ENCODE results near the gene CNGA1. TPM values are rescaled to one million over a fixed set of nuclear protein-coding genes. Genes with fewer than 3 reads are reported as not detected.

CNGA1 gene
- total and polyA plus RNA-seq, 4 donors, result 3.9 to 41.3 (median 17.1) TPM

- no peaks in the 10 kb centered on the region for H3K36me3 ChIP-seq (ENCODE audit: control insufficient read depth in 4 of 4, insufficient read depth in 3 of 4, low read depth in 1 of 4, low read length in 3 of 4)
- H3K4me3 ChIP-seq (ENCODE audit: low read depth in 1 of 3, low read length in 3 of 3), result no peak overlapping the region
- DNase-seq (ENCODE audit: low spot score), result no peak
- no peak overlapping the region for H3K9ac ChIP-seq (ENCODE audit: low read depth in 1 of 2, low read length in 2 of 2)
- WGBS, result 70% methylated on average over 4 of the region's 4 CpGs
- H3K27ac ChIP-seq (ENCODE audit: low read depth in 1 of 2, low read length in 2 of 2), result no peak overlapping the region
- TF ChIP-seq MAX (IDR thresholded peaks at IDR 0.05) (no peak), ZBTB33 (IDR thresholded peaks at IDR 0.05) (no peak), ATF3 (IDR thresholded peaks at IDR 0.05) (no peak), FOXA1 (IDR thresholded peaks at IDR 0.05) (no peak), NR2F2 (IDR thresholded peaks at IDR 0.05) (no peak)
- no peaks in the 10 kb centered on the region for H3K9me3 ChIP-seq (ENCODE audit: control insufficient read depth in 4 of 4, low read length in 3 of 4)
- H3K4me1 ChIP-seq (ENCODE audit: control insufficient read depth in 4 of 4, insufficient read depth in 4 of 4, low read length in 3 of 4), result peaks cover 0 to 30% (median 6%) of the 10 kb centered on the region in 4 donors
- H3K27me3 ChIP-seq (ENCODE audit: control insufficient read depth in 4 of 4, insufficient read depth in 4 of 4, low read length in 3 of 4), result no peaks in the 10 kb centered on the region
Measured at GRCh38 chr4:48041535-48042137, 25.2 kb upstream of the CNGA1 start.

GRCh38 chr4:48039561-48039960 lies 23.1 kb upstream of the CNGA1 start:
- no peak overlapping the region for H3K27ac ChIP-seq (ENCODE audit: low read depth in 1 of 2, low read length in 2 of 2)
- peaks cover 0 to 30% (median 6%) of the 10 kb centered on the region in 4 donors for H3K4me1 ChIP-seq (ENCODE audit: control insufficient read depth in 4 of 4, insufficient read depth in 4 of 4, low read length in 3 of 4)
- DNase-seq (ENCODE audit: low spot score), result no peak
- no peak overlapping the region for H3K4me3 ChIP-seq (ENCODE audit: low read depth in 1 of 3, low read length in 3 of 3)
- TF ChIP-seq RAD21 (IDR thresholded peaks at IDR 0.05) (no peak), FOXA2 (IDR thresholded peaks at IDR 0.05) (no peak), NR2F2 (IDR thresholded peaks at IDR 0.05) (no peak), CTCF (IDR thresholded peaks at IDR 0.05; ENCODE audit: low read depth, low read length, missing input control) (no peak), HNF4A (conservative IDR thresholded peaks at IDR 0.05) (no peak), ZBTB33 (IDR thresholded peaks at IDR 0.05) (no peak)
- no peak overlapping the region for H3K9ac ChIP-seq (ENCODE audit: low read depth in 1 of 2, low read length in 2 of 2)
- no peaks in the 10 kb centered on the region for H3K9me3 ChIP-seq (ENCODE audit: control insufficient read depth in 4 of 4, low read length in 3 of 4)
- H3K27me3 ChIP-seq (ENCODE audit: control insufficient read depth in 4 of 4, insufficient read depth in 4 of 4, low read length in 3 of 4), result no peaks in the 10 kb centered on the region
- H3K36me3 ChIP-seq (ENCODE audit: control insufficient read depth in 4 of 4, insufficient read depth in 3 of 4, low read depth in 1 of 4, low read length in 3 of 4), result peaks cover 0 to 5% (median 2%) of the 10 kb centered on the region in 4 donors

GRCh38 chr4:48038666-48039065 lies 22.2 kb upstream of the CNGA1 start:
- 9% methylated on average over 2 of the region's 2 CpGs for WGBS
- Histone ChIP-seq H3K9me3 (ENCODE audit: control insufficient read depth in 4 of 4, low read length in 3 of 4) (no peaks in the 10 kb centered on the region), H3K4me1 (ENCODE audit: control insufficient read depth in 4 of 4, insufficient read depth in 4 of 4, low read length in 3 of 4) (peaks cover 0 to 31% (median 5%) of the 10 kb centered on the region in 4 donors), H3K9ac (ENCODE audit: low read depth in 1 of 2, low read length in 2 of 2) (no peak overlapping the region), H3K36me3 (ENCODE audit: control insufficient read depth in 4 of 4, insufficient read depth in 3 of 4, low read depth in 1 of 4, low read length in 3 of 4) (peaks cover 0 to 5% (median 2%) of the 10 kb centered on the region in 4 donors), H3K4me3 (ENCODE audit: low read depth in 1 of 3, low read length in 3 of 3) (no peak overlapping the region), H3K27ac (ENCODE audit: low read depth in 1 of 2, low read length in 2 of 2) (peak overlapping the region in 1 of 2 donors; percentile 43), H3K27me3 (ENCODE audit: control insufficient read depth in 4 of 4, insufficient read depth in 4 of 4, low read length in 3 of 4) (no peaks in the 10 kb centered on the region)
- no peak for DNase-seq (ENCODE audit: low spot score)
- TF ChIP-seq RXRA (IDR thresholded peaks at IDR 0.05), result peak; percentile 46 to 64
- TF ChIP-seq EGR1 (IDR thresholded peaks at IDR 0.05; ENCODE audit: low read depth in 2 of 2), result no peak
- peak; percentile 38 for TF ChIP-seq MAX (IDR thresholded peaks at IDR 0.05)
- no peak for TF ChIP-seq FOXA1 (IDR thresholded peaks at IDR 0.05)
- TF ChIP-seq HNF4A (conservative IDR thresholded peaks at IDR 0.05), result peak; percentile 87 to 88
- no peak for TF ChIP-seq REST (IDR thresholded peaks at IDR 0.05)
- no peak for TF ChIP-seq CTCF (IDR thresholded peaks at IDR 0.05; ENCODE audit: low read depth, low read length, missing input control)
- peak; percentile 47 for TF ChIP-seq FOXA2 (IDR thresholded peaks at IDR 0.05)
- no peak for TF ChIP-seq RAD21 (IDR thresholded peaks at IDR 0.05)

Measured in liver (tissue), 9 donors.